GM19467 (cell line): ENCODE data around the gene FXYD7.

ENCODE experiments used
- ATAC-seq: cut with Tn5 transposase; IDR thresholded peaks from one replicate; pipeline ENCODE4 v1.9.1; 2021; ENCODE audit warnings: mild to moderate bottlenecking, moderate library complexity; ENCODE audit not compliant: unreplicated experiment

Gene FXYD7

GRCh38 chr19:35109395-35110112 lies 33.5 kb upstream of the FXYD7 start:
- ATAC-seq = no peak

- no peak for ATAC-seq
Observed at GRCh38 chr19:35110974-35111373, 32.1 kb upstream of the FXYD7 start.

- no peak for ATAC-seq
Observed at GRCh38 chr19:35112995-35113688, 29.9 kb upstream of the FXYD7 start.

GRCh38 chr19:35114353-35115176 lies 28.5 kb upstream of the FXYD7 start:
- ATAC-seq = no peak

GRCh38 chr19:35115177-35115951 lies 27.7 kb upstream of the FXYD7 start, which contains the start of gene FXYD3:
Gene FXYD3 (plus strand): TSS chr19:35115823. CDS start chr19:35119377, 3,554 bp downstream.
- ATAC-seq = no peak

- no peak for ATAC-seq
Observed at GRCh38 chr19:35116072-35116801, 26.8 kb upstream of the FXYD7 start.

GRCh38 chr19:35117116-35117515 lies 25.9 kb upstream of the FXYD7 start:
- no peak for ATAC-seq

GRCh38 chr19:35117799-35118198 lies 25.3 kb upstream of the FXYD7 start:
- ATAC-seq = no peak

- no peak for ATAC-seq
Observed at GRCh38 chr19:35118268-35119020, 24.6 kb upstream of the FXYD7 start.

GRCh38 chr19:35119091-35119490 lies 24.0 kb upstream of the FXYD7 start:
- ATAC-seq = no peak

- no peak for ATAC-seq
Observed at GRCh38 chr19:35119578-35120155, 23.4 kb upstream of the FXYD7 start.

GRCh38 chr19:35120492-35120891 lies 22.6 kb upstream of the FXYD7 start:
- no peak for ATAC-seq

GRCh38 chr19:35120898-35121297 lies 22.2 kb upstream of the FXYD7 start:
- ATAC-seq = no peak

GRCh38 chr19:35122687-35123551 lies 20.1 kb upstream of the FXYD7 start:
- ATAC-seq = no peak

GRCh38 chr19:35123573-35123972 lies 19.5 kb upstream of the FXYD7 start:
- no peak for ATAC-seq

GRCh38 chr19:35124098-35125060 lies 18.7 kb upstream of the FXYD7 start:
- no peak for ATAC-seq

GRCh38 chr19:35125270-35125717 lies 17.8 kb upstream of the FXYD7 start:
- ATAC-seq = no peak
